ENCODE results near the gene SYT11. TPM values are rescaled to one million over a fixed set of nuclear protein-coding genes. Genes with fewer than 3 reads are reported as not detected.

Gene SYT11
- total and polyA plus RNA-seq, 10 of the 15 experiments (the other 5 are each of a cell fraction or from before 2014, with no cell fraction given) = 7.7 to 21.2 (median 13.5) TPM

DNA sequence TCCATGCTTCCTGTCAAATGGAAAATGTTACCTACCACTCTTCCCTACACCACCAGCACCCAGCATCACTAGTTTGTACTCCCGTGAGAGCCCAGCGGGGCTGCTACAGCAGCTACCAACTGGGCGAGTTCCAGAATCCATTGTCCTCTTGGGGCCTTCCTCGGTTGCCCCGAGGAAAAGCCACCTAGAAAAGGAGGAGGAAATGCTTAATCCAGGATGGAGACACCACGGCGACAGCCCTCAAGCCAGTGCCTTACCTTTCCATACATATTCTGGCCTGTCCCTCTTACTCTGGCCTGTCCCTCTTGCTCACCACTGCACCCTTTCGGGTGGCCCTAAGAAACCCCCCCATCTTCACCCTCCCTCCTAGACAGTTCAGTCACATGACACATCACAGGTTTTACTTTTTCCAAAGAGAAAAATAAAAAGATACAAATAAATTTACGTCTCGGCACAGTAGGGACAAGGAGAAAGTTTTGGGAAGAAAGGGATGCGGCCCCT, 51.3 kb downstream of the SYT11 start (continued):
- TF ChIP-seq, protein P1, sequence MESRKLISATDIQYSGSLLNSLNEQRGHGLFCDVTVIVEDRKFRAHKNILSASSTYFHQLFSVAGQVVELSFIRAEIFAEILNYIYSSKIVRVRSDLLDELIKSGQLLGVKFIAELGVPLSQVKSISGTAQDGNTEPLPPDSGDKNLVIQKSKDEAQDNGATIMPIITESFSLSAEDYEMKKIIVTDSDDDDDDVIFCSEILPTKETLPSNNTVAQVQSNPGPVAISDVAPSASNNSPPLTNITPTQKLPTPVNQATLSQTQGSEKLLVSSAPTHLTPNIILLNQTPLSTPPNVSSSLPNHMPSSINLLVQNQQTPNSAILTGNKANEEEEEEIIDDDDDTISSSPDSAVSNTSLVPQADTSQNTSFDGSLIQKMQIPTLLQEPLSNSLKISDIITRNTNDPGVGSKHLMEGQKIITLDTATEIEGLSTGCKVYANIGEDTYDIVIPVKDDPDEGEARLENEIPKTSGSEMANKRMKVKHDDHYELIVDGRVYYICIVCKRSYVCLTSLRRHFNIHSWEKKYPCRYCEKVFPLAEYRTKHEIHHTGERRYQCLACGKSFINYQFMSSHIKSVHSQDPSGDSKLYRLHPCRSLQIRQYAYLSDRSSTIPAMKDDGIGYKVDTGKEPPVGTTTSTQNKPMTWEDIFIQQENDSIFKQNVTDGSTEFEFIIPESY (IDR thresholded peaks at IDR 0.05) = no peak
- no peak for TF ChIP-seq NFYB (IDR thresholded peaks at IDR 0.05; ENCODE audit: insufficient read depth, low read depth, low read length)
- 0 out of 2 replicates have a peak, but pooled peaks have one; percentile 18 for TF ChIP-seq BACH1 (IDR thresholded peaks at IDR 0.05; ENCODE audit: borderline replicate concordance)
- TF ChIP-seq, protein P2, sequence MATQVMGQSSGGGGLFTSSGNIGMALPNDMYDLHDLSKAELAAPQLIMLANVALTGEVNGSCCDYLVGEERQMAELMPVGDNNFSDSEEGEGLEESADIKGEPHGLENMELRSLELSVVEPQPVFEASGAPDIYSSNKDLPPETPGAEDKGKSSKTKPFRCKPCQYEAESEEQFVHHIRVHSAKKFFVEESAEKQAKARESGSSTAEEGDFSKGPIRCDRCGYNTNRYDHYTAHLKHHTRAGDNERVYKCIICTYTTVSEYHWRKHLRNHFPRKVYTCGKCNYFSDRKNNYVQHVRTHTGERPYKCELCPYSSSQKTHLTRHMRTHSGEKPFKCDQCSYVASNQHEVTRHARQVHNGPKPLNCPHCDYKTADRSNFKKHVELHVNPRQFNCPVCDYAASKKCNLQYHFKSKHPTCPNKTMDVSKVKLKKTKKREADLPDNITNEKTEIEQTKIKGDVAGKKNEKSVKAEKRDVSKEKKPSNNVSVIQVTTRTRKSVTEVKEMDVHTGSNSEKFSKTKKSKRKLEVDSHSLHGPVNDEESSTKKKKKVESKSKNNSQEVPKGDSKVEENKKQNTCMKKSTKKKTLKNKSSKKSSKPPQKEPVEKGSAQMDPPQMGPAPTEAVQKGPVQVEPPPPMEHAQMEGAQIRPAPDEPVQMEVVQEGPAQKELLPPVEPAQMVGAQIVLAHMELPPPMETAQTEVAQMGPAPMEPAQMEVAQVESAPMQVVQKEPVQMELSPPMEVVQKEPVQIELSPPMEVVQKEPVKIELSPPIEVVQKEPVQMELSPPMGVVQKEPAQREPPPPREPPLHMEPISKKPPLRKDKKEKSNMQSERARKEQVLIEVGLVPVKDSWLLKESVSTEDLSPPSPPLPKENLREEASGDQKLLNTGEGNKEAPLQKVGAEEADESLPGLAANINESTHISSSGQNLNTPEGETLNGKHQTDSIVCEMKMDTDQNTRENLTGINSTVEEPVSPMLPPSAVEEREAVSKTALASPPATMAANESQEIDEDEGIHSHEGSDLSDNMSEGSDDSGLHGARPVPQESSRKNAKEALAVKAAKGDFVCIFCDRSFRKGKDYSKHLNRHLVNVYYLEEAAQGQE (IDR thresholded peaks at IDR 0.05; ENCODE audit: low read depth, low read length) = no peak

Data from GM12878 (cell line).